Stimulated activated CD4-positive, alpha-beta T cell treated with anti-CD3 and anti-CD28 coated beads, Interleukin-12 subunit alpha, Interleukin-12 subunit beta, amount 100 ng/mL, for 48 hours (primary cell): Measurements from ENCODE around the gene MYORG.
A peak's percentile ranks its signal among the peaks of the same experiment; 100 is the strongest.

Experiments
- DNase-seq, 3 donors: peaks; one replicate each; pipeline ENCODE4 v3.0.0-alpha.2; 2020; ENCODE audit warnings: low read depth in 2 of 3, low spot score in 1 of 3

MYORG gene

DNA sequence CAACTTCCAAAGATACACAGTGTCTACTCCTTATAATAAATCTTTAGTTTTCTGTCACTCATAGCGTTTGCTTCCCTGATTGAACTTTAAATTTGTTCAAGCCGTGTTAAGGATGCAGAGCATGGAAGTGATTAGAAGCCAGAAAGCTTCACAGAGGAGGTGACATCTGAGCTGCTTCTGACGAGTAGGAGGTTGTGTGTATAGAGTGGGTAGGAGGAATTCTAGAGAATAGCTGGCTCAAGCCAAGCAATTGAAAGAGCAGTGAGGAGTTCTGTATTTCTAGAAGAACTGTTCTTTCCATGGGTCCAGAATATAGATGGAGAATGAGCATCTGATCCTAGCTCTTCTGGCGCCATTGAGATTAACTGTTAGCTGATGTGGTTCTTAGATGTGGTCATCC lies 41.3 kb downstream of the MYORG start:
- DNase-seq, result no peak

DNA sequence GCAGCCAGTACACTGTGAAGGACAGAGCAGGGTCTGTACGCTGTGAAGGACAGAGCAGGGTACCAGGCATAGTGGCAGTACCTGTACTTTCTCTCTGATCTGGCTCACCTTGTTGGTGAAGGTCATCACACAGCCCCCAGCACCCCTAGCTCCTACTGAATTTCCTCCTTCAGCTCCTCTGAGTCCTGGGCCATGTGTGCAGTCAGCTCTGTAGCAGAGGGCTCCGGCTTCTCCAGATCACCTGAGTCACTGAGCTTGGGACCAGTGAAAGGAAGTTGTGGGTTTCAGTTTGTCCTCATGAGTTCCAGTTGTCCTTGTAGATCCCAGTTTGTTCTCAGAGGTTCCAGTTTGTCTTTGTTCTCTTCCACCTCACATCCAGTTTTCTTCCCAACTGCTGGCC lies 41.8 kb downstream of the MYORG start:
- no peak for DNase-seq

DNA sequence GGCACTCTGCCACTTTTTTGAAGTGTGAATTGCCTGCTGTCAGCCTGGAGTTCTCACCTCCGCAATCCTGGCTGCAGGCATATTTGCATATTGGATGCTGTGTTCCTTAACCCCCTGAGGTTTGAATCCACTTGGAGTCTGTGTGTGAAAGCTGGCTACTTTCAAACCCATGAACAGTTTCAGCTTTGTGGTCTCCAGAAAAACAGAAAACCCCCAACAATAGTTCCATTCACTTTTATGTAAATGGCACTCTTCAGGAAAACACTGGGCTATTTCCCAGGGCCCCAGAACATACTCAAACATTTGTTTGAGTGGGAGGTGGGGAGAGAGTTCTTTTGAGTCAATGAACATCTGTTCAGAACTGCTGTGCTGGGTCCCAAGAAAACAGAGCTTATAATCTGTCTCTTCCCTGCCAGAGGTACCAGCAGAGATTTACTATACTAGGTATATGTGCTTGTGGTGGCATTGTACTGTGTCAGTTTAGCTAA lies 42.3 kb downstream of the MYORG start:
- no peak for DNase-seq

DNA sequence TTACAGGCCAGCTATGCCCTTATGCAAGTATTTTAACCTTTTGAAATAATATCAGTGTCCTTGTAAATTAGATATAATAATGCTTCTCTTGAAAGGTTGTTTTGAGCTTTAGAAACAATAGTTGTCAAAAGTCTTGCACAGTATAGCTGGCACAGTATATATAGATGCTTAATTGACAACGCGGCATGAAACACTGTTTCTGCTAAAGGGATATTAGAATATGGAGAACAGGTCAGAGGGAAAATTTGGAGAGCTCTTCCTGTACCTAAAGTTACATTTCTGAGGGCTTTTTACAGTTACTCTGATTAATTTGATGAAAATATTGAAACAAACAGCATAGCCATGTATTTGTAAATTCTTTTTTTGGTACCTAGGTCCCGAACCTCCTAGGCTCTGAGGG lies 42.9 kb downstream of the MYORG start:
- DNase-seq, result no peak

DNA sequence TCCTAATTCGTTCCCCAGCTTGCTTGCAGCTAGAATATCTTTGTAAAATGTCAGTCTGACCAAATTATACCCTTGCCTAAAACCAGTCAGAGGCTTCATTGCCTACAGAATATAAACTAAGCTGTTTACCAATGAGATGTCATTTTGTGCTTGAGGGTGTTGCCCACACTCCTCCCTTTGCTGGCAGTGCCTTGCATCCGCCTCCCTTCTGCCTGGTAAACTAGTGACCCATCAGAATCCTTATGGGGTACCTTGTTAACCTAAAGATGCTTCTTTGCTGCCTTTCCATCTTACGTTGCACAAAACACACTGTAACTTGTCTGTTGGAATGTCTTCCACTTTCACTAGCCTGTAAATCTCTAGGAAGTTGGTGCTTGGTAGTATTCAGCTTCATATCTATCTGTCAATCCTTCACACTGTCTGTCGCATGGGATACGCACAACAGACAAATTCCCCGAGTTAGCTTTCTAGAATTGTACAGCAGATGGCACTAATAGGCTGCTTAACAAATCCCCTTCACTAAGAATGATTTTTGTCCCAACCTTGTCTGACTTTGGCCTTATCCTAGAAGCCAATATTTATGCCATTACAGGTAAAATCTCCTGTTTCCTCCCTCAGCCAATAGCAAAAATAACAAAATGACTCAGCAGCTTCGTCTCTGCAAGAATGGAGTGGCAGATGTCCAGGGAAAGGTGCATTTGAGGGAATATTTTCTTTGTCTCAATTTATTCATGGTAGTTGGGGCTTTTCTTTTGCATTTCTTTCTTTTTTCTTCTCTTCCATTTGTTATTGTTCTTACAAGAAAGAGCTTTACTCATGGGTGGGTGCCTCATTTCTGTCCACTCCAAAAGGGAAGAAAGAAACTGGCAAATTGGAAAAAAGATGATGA lies 44.4 kb downstream of the MYORG start:
- DNase-seq, result no peak

GRCh38 chr9:34331196-34331595 lies 45.5 kb downstream of the MYORG start:
- DNase-seq, result no peak

GRCh38 chr9:34328987-34329832 lies 47.5 kb downstream of the MYORG start, which contains the start of the genes KIF24 and NUDT2:
TSS of gene KIF24 (minus strand) at chr9:34329268. CDS start at chr9:34311346, 17,922 bp downstream.
TSS of gene NUDT2 (plus strand) at chr9:34329569. CDS start at chr9:34339040, 9,471 bp downstream.
- peak; percentile 91 to 95 (median 91) for DNase-seq

DNA sequence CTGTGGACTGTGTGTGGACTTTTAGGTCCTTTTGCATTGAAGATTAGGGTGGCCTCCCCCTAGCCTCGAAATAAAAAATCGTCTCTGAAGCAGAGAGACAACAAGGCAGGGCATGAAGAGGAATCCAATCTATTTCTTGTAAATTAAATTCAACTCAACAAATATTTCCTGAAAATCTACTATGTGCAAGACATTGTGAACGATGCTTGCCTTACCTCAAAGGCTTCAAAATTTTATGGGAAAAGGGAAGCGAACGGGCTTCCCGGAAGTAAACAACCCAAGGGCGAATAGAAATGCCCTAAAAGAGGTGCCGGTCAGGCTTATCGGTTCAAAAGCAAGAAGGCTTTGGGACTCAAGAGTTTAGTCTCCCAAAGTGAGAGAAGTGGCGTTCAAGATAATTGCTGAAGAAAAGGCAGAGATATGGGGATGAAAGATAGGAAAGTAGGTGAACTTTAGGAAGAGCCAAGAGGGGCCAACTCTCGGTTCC lies 48.2 kb downstream of the MYORG start:
- DNase-seq, result peak in 1 of 3 donors; percentile 24

GRCh38 chr9:34326690-34327089 lies 50.0 kb downstream of the MYORG start:
- DNase-seq, result no peak

GRCh38 chr9:34322899-34323591 lies 53.7 kb downstream of the MYORG start:
- no peak for DNase-seq

GRCh38 chr9:34321451-34321850 lies 55.2 kb downstream of the MYORG start:
- no peak for DNase-seq

GRCh38 chr9:34318163-34318790 lies 58.4 kb downstream of the MYORG start:
- no peak for DNase-seq

- no peak for DNase-seq
Observed at GRCh38 chr9:34317436-34317835, 59.3 kb downstream of the MYORG start.
